HG02588 (cell line): ENCODE data around the gene GPATCH2L.

Experiments
- ATAC-seq: cut with Tn5 transposase; IDR thresholded peaks from one replicate; pipeline ENCODE4 v1.9.1; 2021; ENCODE audit warnings: mild to moderate bottlenecking, moderate library complexity; ENCODE audit not compliant: unreplicated experiment

Gene GPATCH2L

GRCh38 chr14:76135722-76136121, 16.0 kb upstream of the GPATCH2L start:
- ATAC-seq, result no peak

DNA sequence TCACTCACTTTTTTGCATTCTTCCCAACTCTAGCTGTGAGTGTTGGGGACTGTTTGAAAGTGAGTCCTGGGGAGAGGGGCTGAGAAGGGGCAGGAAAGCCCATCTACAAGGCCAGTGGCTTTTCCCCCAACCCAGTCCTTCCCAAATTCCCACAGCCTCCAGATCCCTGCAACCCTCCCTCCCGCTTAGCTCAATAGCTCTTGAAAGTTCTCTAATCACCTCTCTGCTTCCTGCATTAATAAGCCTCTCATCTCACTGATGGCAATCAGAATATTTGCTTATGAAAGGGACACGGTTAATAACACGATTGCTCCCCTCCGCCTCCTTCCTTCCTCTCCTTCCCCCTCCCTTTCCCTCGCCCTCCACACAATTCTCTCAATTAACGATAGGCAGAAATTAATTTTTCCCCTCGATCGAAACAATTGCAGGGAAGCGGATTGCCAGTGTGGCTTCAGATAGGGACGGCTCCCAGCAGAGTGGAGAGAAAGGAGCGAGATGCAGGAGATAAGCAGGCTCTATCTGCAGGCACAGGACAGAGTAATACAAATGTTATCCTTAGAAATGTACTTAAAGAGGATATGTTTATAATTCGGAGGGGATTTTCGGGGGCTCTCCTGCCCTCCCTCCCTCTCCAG, 15.1 kb upstream of the GPATCH2L start:
- ATAC-seq, result no peak

GRCh38 chr14:76138119-76138757, 13.5 kb upstream of the GPATCH2L start:
- no peak for ATAC-seq

DNA sequence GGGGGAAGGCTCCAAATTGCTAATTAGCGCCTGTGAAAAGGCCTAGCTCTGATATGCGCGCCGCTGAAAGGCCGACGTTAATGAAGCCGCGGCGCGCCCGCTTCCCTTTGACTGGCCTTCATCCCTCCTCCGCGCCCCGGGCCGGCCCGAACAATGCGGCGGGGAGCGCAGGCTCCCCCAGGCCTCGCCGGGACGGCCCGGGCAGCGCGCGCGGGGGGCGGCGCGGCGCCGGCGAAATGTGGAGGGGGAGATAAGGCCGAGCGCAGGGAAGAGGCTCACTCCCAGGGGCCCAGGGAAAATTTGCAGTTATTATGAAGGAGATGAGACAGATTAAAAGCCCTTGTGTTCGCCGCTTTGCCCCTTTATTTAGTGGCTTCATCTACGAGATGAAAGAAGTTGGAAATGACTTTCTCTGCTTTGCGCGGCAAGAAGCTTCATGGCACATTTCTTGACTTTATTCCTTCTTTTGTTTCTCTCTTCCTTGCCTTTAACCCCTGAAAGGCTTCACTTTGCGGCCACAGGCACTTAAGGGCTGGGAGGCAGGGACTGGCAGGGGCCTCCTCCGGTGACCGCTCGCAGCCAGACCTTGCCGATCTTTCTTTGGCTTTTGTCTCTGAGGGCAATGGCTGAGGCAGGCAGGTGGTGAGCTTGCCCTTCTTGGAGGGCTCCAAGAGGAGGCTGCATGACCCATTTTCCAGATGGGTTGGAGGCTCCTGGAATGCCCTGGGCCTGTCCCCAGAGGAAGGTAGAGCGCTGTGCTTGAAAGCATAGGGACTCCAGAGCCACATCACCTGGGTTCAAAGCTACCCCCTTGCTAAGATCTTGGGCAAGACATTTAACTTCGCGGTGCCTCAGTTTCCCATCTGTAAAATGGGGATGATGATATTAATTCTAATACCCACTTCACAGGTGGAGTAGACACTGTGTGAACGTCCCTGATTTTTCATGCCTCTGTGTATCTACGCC, 12.7 kb upstream of the GPATCH2L start:
- no peak for ATAC-seq

DNA sequence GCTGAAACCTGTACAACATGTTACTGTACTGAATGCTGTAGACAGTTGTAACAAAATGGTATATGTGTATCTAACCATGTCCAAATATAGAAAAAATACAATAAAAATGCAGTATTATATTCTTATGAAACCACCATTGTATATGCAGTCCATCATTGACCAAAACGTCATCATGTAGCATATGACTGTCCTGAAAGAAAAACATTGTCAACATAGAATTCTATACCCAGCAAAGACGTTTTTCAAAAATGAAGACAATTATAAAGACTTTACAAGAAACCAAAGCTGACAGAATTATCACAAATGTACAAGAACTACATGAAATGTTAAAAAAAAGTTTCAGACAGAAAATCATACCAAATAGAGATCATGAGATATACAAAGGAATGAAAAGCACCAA, 8.1 kb upstream of the GPATCH2L start:
- ATAC-seq, result no peak

DNA sequence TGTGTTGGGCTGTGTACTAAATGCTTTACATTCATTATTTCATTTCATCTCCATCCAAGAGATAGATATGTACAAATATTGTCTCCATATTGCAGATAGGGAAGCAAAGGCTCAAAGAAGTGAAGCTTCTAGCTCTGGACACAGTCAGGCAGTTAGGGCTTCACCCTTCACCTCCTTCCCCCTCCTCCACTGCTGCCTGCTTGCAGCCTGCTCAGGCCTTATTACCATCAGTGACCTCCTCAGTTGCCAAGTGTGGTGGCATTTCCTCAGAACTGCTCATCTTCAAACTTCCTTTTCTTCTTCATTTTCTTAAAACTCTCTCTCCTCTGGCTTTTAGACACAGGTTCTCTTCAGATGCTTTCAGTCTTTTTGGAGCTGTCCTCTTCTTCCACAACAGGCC, 4.7 kb upstream of the GPATCH2L start:
- ATAC-seq, result no peak

DNA sequence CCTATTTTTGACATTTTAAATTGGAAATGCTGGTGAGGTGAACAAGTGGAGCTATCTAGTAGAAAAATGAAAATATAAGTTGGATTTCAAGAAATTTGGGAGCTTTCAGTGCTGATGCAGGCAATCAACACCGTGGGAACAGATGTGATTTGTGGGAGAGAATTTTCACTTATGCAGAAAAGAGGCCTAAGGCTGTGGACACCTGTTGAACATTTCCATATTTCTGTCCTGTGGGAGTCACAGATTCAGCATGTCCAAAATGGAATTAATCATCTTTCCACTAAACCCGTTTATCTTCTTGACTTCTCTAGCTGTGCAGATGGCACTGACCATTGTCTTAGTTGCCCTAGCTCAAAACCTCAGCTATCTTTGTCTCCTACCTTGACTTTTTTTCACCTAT, 2.5 kb upstream of the GPATCH2L start:
- no peak for ATAC-seq

DNA sequence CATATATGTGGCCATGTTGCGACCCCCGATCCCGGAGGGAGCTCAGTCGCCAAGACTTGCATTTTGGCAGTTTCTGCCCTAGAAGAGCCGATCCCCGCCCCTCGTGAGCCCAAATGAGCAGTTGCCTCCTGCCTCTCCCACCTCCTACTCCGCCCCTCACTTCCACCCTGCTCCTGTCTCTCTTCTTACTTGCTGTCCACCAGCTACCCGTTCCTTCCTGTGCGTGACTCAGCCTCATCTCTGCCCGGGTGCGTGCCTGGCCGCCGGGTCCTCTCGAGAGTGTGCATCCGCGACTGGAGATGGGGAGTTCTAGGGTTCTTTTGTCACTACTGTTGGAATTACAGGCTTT, 585 bp downstream of the GPATCH2L start:
- ATAC-seq, result peak; percentile 39

- ATAC-seq, result no peak
Observed at GRCh38 chr14:76153919-76154318, 2.2 kb downstream of the GPATCH2L start.

DNA sequence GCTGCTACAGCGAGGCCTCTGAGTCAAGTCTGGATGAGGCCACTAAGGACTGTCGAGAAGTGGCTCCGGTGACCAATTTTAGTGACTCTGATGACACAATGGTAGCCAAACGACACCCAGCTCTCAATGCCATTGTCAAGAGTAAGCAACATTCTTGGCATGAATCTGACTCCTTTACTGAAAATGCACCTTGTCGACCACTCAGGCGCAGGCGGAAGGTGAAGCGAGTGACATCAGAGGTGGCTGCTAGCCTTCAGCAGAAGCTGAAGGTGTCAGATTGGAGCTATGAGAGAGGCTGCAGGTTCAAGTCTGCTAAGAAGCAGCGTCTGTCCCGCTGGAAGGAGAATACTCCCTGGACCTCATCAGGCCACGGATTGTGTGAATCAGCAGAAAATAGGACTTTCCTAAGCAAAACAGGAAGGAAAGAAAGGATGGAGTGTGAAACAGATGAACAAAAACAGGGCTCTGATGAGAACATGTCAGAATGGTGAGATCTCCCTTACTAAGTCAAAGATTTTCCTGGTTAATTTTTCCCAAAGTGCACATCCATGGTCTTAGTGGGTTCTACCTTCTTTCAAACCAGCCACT, 2.9 kb downstream of the GPATCH2L start:
- no peak for ATAC-seq

DNA sequence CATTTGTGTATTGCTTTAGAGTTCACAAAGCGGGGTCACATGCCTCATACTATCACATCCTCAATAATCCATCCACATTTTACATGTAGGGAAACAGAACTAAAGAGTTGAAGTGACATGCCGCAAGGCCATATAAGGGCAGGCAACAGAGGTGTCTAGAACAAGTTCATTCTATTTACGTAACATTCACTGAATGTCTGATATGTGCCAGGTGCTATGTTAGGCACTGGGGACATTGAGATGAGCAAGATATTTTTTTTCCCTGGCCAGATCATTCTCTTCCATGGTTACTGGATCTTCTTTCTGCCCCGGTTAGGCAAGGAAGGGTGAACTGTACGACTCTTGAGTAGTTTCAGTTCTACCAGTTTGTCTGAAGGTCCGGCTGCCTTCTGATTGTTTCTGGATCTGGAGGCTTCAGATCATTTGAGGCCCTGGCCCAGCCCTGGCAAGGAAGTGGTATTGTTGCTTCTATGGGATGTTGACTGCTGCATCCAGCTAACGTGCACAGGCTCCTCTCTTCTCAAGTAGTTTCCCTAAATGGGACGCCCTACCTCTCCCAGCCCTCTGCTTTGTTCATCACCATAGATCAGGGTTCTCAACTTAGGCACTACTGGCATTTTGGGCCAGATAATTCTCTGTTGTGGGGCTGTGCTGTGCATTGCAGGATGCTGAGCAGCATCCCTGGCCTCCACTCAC, 12.1 kb downstream of the GPATCH2L start:
- no peak for ATAC-seq

GRCh38 chr14:76168531-76168930, 16.8 kb downstream of the GPATCH2L start:
- ATAC-seq, result no peak

- ATAC-seq, result no peak
Observed at GRCh38 chr14:76169776-76170175, 18.1 kb downstream of the GPATCH2L start.

DNA sequence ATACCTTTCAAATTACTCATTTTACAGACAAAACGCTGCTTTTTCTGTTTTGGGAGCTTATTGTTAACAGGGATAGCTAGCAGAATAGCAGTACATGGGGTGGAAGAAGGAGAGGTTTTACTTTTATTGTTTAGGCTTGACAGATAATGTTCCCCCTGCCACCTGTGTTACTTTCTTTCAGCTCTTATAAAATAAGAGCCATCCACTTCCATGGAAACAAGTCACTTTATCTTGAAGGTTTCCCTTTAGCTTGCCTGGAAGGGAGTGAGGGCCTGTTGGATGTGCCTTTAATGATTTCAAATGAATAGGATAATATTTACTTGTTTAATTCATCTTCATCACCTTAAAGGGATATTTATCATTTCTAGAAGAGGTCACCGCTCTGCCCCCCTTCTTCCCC, 23.3 kb downstream of the GPATCH2L start:
- ATAC-seq, result no peak

- no peak for ATAC-seq
Observed at GRCh38 chr14:76175942-76176341, 24.2 kb downstream of the GPATCH2L start.

DNA sequence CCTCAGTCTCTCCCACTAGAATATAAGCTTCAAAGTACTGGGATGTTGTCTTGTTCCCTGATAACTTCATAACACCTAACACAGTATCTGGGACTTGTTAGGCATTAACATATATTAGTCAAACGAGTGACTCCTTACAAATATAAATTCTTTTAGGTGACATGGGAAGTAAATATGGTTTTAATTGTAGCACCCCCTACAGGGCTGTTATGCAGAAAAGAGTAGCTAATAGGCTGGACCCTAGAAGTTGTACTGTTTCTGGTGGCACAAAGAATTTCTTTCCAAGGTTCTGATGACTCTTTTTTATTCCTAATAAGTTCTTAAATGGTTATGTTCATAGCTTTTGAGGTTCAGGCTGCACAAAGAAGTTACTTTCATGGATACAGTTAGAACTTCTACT, 29.8 kb downstream of the GPATCH2L start:
- ATAC-seq, result no peak

- no peak for ATAC-seq
Observed at GRCh38 chr14:76186308-76187027, 34.7 kb downstream of the GPATCH2L start.

DNA sequence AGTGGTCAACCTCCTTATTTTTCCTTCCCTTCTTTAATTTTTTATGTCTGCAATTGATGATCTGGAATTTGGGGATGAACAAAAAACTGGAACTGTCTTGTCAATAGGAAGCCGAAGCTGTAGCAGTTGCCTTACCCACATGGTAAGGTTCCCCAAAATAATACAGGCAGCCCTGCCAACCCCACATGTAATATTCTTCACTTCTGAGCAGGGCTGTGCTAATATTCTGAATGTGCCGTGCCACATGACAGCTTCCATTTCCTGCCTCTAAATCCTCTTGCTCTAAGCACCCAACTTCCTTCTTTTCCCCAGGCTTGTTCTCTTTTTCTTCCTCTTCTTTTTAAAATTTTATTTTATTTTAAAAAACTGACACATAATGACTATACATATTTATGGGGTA, 39.6 kb downstream of the GPATCH2L start:
- no peak for ATAC-seq

DNA sequence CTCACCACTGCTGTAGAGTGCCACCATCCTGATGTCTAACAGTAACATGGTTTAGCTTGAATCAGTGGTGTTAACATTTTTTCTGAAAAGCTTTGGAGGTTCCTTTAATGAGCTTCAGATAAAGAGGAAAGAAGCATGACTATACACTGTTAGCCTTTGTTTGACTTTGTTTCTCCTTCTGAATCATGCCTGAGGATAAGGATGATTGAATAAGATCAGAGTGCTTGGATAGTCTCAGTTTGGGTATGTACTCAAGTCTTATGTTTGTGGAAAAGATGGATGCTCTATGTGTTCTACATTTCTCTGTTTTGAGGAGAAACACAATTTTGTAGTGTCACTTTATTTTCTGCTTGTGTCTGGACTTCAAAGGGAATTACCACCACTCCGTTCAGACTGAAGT, 42.0 kb downstream of the GPATCH2L start:
- ATAC-seq, result no peak

DNA sequence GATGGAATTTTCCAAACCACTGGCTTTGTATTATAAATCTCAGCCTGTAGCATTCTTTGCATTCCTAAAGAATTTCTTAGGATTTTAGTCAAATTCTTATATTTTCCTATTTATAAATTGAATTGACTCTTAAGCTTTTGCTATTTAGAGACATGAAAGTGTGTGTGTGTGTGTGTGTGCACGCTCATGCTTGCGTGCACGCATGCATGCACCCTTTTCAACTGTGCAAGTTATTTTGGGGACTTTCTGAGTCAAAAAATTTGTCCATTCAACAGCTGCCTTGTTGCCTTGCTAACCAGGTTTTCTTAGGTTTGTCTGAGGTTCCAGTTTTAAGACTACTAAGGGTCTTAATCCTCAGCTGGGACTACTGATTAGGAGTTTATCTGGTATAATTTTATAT, 42.6 kb downstream of the GPATCH2L start:
- no peak for ATAC-seq
